ENCODE measurements around the gene GUCD1. TPM values are rescaled to one million over a fixed set of nuclear protein-coding genes. Genes with fewer than 3 reads are reported as not detected.

The GUCD1 gene
- polyA plus RNA-seq, 3 donors = 67.1 to 85.9 (median 72.5) TPM

- H3K4me1 Mint-ChIP-seq = peaks cover 33% of the 10 kb centered on the region
- DNase-seq = peak; percentile 28 to 58 (median 42)
- peaks cover 66 to 93% of the 10 kb centered on the region in 2 donors for H3K36me3 Mint-ChIP-seq
- intact Hi-C loops (cut with micrococcal nuclease) = no loop called here
- Histone ChIP-seq H3K79me2 (ENCODE audit: insufficient read depth, low read length) (peaks cover 17% of the 10 kb centered on the region), H3K27me3 (ENCODE audit: control insufficient read depth in 2 of 2, insufficient read depth in 2 of 2, low read length in 2 of 2) (no peaks in the 10 kb centered on the region), H3K9me3 (replicated peaks in 1 of 2; ENCODE audit: control insufficient read depth in 1 of 2, insufficient read depth in 1 of 2, low read length in 2 of 2) (no peaks in the 10 kb centered on the region), H4K20me1 (ENCODE audit: insufficient read depth, low read length) (peaks cover 50% of the 10 kb centered on the region), H3K4me2 (replicated peaks; ENCODE audit: extremely low read depth, low read length, poor library complexity, severe bottlenecking) (peak overlapping the region; percentile 43), H3K36me3 (replicated peaks in 1 of 2; ENCODE audit: control insufficient read depth in 1 of 2, insufficient read depth in 2 of 2, low read length in 2 of 2) (peaks cover 53 to 76% of the 10 kb centered on the region in 2 donors), H3K4me3 (replicated peaks in 1 of 3; ENCODE audit: low read depth in 2 of 3, low read length in 3 of 3) (peak overlapping the region in 1 of 3 experiments; percentile 56), H3K9ac (ENCODE audit: insufficient read depth, low read length, poor library complexity, severe bottlenecking) (peak overlapping the region; percentile 61), H3K4me1 (ENCODE audit: control insufficient read depth in 1 of 2, insufficient read depth in 2 of 2, low read length in 2 of 2) (peaks cover 27 to 28% of the 10 kb centered on the region in 2 donors), H2AFZ (ENCODE audit: insufficient read depth, low read depth, low read length, poor library complexity, severe bottlenecking) (no peak overlapping the region), H3K27ac (ENCODE audit: low read depth in 1 of 2, low read length in 2 of 2) (peak overlapping the region; percentile 49 to 82)
- H3K27me3 Mint-ChIP-seq (ENCODE audit: low read depth in 3 of 3) = peaks cover 0 to 2% (median 1%) of the 10 kb centered on the region in 3 donors
- no peak for TF ChIP-seq CTCF (IDR thresholded peaks at IDR 0.05)
- H3K4me3 Mint-ChIP-seq = peak overlapping the region in 1 of 2 donors; percentile 26
- H3K9me3 Mint-ChIP-seq = no peaks in the 10 kb centered on the region
- WGBS (ENCODE audit: insufficient coverage) = 22% methylated on average over 6 of the region's 6 CpGs
- H3K27ac Mint-ChIP-seq = peak overlapping the region; percentile 66 to 82 (median 78)
Measured at GRCh38 chr22:24541681-24542515, 13.0 kb downstream of the GUCD1 start.

- intact Hi-C loops (cut with micrococcal nuclease) = no loop called here
- Histone ChIP-seq H3K27me3 (ENCODE audit: control insufficient read depth in 2 of 2, insufficient read depth in 2 of 2, low read length in 2 of 2) (no peaks in the 10 kb centered on the region), H3K9ac (ENCODE audit: insufficient read depth, low read length, poor library complexity, severe bottlenecking) (no peak overlapping the region), H3K4me3 (replicated peaks in 1 of 3; ENCODE audit: low read depth in 2 of 3, low read length in 3 of 3) (no peak overlapping the region), H4K20me1 (ENCODE audit: insufficient read depth, low read length) (peaks cover 44% of the 10 kb centered on the region), H3K9me3 (replicated peaks in 1 of 2; ENCODE audit: control insufficient read depth in 1 of 2, insufficient read depth in 1 of 2, low read length in 2 of 2) (no peaks in the 10 kb centered on the region), H2AFZ (ENCODE audit: insufficient read depth, low read depth, low read length, poor library complexity, severe bottlenecking) (no peak overlapping the region), H3K27ac (ENCODE audit: low read depth in 1 of 2, low read length in 2 of 2) (peak overlapping the region in 1 of 2 donors; percentile 23), H3K79me2 (ENCODE audit: insufficient read depth, low read length) (peaks cover 17% of the 10 kb centered on the region), H3K36me3 (replicated peaks in 1 of 2; ENCODE audit: control insufficient read depth in 1 of 2, insufficient read depth in 2 of 2, low read length in 2 of 2) (peaks cover 45 to 62% of the 10 kb centered on the region in 2 donors), H3K4me1 (ENCODE audit: control insufficient read depth in 1 of 2, insufficient read depth in 2 of 2, low read length in 2 of 2) (peaks cover 27 to 28% of the 10 kb centered on the region in 2 donors), H3K4me2 (replicated peaks; ENCODE audit: extremely low read depth, low read length, poor library complexity, severe bottlenecking) (no peak overlapping the region)
- Mint-ChIP-seq H3K4me1 (peaks cover 33% of the 10 kb centered on the region), H3K27ac (peak overlapping the region in 1 of 7 donors; percentile 58), H3K27me3 (ENCODE audit: low read depth in 3 of 3) (peaks cover 0 to 1% (median 0%) of the 10 kb centered on the region in 3 donors), H3K9me3 (no peaks in the 10 kb centered on the region), H3K36me3 (peaks cover 57 to 79% of the 10 kb centered on the region in 2 donors), H3K4me3 (no peak overlapping the region)
- no peak for TF ChIP-seq CTCF (IDR thresholded peaks at IDR 0.05)
- 100% methylated on average over 2 of the region's 2 CpGs for WGBS (ENCODE audit: insufficient coverage)
- DNase-seq = no peak
Measured at GRCh38 chr22:24540470-24540869, 14.5 kb downstream of the GUCD1 start.

Data from CD14-positive monocyte (primary cell).